Suppressor macrophage (primary cell): Measurements from ENCODE around the gene MYO1H.
"Not testable (repeated sequence)": the region's sequence is repeated elsewhere in the genome, so short reads cannot be mapped to it uniquely, and the experiment has no call there.

Source experiments
- DNase-seq, 4 experiments: peaks; one replicate each; pipeline ENCODE4 v3.0.0-alpha.2; 2020 to 2022

The MYO1H gene

DNA sequence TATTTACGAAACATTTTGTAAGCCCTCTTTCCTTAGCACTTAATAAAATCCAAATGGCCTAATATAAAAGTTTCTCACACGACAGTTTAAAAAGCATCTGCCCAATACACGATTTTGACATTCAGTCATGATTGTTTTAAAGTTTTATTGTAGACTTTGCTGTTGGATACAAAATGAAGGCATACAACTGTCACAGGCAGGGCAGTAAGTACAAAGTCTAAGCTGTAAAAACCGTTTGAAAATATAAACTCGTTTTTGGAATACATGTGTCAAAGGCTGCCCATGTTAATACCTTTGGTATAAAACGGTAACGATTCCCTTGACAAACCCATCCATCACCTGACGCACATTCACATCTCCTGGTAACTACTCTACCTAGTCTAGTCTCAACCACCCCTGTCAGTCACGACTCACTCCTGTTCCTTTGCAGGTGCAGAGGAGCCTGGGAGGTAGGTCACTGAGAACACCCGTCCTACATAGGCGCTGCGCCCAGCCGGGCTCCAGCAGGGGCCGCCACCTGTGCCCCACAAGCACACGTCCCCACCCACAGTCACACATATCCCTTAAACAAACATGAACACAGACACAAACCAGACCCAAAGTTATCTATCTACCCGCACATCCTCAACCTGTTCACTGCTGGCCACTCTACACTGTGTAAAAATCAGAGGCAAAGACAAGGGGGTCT lies 102.3 kb downstream of the MYO1H start:
- DNase-seq, result no peak

DNA sequence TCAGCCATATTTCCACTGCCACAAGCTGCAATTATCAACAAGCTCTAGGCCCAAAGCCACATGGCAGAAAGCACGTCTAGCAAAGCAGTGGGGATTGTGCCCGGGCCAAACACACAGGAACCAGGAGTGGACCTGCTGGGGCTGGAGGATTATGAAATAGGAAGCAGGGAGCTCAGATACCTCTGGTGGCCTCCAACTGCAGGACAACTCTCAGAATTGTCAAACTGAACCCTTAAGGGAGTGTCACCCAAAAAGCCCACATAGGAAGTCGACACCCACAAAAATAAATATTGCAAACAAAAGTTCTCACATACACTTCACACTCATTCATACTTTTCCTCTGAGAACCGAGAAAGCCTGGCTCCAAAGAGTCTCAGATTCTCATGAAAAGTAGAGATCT lies 103.3 kb downstream of the MYO1H start:
- no peak for DNase-seq

GRCh38 chr12:109451400-109451799 lies 103.7 kb downstream of the MYO1H start:
- no peak for DNase-seq

- no peak for DNase-seq
These were observed 104.8 kb downstream of the MYO1H start for GRCh38 chr12:109452489-109452888.

DNA sequence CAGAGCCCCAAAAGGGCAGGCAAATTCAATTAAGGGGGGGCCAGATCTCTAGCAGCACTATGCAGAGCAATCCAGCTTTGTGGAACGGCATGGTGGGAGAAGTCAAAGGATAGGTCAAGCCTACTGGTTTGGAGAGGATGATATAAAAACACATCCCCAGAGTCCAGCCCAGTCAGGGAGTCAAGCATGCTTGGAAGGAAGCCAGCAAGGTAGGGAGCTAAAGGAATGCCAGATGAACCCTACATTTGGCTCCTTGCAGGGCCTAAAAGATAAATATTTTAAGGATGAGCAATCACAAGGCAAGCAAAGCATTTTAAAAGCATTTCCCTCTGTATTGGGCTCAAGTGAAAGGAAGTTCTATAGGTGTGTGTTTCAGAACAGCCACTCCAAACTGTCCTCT lies 108.0 kb downstream of the MYO1H start:
- DNase-seq, result no peak

- DNase-seq, result no peak
These were observed 110.4 kb downstream of the MYO1H start for GRCh38 chr12:109458086-109458485.

DNA sequence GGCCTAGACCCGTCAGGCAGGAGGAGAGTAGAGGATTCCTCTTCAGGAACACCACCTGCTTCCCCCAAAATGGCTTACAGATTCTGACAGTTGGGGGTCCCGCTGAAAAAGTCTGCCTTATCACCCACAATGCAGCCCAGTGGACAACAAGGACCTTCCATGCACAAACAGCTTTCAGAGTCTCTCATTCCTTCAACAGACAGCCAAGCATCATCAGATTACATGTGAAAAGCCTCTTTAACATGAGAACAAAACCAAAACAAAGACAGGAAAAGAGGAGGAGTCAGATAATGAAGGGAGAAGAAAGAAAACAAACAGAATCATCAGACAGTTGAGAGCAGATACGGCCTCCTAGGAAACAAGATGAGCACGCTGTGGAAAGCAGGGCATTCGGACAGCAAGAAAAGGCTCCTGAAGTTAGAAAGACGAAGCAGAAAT lies 111.1 kb downstream of the MYO1H start:
- no peak for DNase-seq

DNA sequence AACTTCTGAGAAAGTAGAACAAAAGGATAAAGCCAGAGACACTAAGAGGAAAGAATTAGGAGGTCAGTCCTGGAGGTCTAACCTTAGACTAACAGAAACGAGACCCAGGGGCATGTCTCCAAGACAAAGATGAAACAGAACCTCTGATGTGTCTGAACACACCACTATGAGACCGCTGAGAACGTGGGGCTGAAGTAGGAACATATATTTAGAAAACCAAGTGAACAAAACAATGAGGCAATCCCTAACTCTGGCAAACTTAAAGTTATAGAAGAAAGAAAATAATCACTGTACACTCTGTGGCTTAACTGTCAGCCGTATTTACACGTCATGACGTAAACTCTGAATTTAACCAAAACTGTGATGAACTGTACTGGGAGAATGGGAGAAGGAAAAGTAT lies 111.5 kb downstream of the MYO1H start:
- no peak for DNase-seq

DNA sequence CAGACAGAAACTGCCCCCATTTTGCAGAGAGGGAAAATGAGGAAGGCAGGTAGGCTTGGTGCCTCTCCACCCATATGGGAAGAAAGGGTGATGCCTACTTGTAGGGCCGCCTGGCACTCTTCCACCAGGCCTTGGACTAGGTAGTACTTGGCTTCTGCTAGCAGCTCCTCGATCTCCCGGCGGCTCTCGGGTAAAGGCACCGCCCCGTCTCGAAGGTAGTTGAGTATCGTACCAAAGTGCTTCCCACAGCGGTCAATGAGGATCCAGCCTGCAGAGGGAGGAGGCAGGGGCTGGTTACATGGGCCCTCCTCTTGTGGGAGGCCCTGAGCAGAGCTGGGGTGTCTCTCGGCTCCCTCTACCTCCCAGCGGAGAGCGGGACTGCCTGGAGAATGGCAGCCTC lies 112.8 kb downstream of the MYO1H start:
- no peak for DNase-seq

GRCh38 chr12:109461049-109461845 lies 113.5 kb downstream of the MYO1H start:
- DNase-seq, result peak; percentile 85 to 94 (median 88)

DNA sequence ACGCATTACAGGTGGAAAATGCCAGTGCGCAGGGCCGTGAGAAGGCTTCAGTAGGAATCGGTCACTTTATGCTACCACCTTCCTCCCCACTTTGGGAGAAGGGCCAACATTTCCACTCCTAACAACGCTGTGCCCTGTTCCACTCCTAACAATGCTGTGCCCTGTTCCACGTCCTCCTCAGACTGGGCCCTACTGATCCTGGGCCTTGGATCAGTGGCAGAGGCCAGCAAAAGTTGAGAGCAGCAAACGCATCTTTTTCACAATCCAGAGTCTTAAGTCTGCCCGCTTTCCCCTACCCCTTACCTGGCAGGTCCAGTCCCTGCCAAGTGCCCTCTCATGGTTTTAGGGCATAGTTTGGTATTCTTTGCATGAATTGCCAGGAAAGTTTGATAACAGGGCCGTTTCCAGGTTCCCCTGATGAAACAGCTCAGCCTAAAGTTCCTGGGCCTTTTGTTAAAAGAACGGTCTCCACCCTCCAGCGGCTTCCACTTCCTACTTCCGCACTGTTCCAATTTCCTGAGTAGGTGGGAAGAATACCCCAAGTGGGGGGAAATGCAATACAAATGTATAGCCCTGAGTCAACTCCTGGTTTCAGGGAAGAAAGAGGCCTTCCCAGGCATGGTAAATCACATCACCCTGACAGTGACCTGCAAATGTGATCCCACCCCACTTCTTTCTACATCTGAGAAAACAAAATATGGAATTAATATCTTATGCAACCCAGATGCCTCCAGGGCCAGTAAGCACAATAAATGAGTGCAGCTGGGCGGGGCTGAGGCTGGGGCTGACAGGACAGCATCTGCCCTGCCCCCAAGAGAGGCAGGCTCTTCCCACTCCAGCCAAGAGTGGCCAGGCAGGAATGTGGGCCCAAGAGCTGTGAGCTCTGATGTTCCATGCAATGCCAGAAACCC lies 114.4 kb downstream of the MYO1H start:
- DNase-seq, result peak; percentile 3 to 54 (median 32)

- peak; percentile 66 to 77 (median 70) for DNase-seq
These were observed 115.4 kb downstream of the MYO1H start for GRCh38 chr12:109462868-109463692.

- no peak for DNase-seq
These were observed 116.1 kb downstream of the MYO1H start for GRCh38 chr12:109463756-109464155.

DNA sequence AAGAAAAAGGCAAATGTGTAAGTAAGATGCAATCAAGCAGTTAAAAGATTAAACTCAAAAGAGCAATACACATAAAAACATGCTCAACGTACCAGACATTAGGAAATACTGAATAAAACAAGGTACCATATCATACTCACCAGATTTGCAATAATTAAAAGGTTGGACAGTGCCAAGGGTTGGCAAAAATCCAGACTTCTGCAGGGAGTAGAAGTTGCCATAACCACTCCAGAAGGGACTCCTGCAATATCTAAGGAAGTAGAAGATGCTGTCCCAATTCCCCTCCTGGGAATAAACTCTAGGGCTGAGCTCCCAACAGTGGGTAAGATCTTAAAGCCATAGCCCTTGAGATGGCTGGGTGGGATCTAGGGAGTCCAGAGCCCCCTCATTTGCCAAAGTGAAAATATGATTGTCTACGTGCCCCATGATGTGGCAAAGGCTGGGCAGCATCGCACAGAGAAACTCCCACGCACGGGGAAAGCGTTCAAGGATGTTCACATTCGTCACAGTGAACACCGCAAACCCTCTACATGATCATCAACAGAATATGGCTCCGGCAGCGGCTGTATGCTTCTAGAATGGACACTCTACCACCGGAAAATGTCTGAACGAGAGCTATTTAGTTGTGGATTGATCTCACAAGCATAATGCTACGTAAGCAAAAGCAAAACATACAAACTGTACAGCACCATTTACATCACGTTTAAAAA lies 117.1 kb downstream of the MYO1H start:
- no peak for DNase-seq

DNA sequence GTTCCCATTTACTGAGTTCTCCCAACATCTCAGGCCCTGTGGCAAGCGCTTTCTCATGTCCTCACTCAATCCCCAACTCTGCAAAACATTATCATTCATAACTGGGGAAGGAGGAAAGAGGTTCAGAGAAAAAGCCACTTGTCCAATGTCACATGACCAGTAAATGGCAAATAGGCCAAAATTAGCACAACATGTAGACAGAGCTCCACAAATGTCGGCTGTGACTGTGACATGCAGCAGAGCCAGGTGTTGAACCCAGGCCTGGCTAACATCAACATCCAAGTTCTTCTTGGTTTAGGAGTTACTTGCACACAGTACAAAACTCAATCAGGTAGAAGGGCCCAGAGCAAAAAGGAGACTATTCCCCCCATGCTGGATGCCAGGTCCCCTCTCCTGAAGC lies 118.6 kb downstream of the MYO1H start:
- DNase-seq, result no peak

DNA sequence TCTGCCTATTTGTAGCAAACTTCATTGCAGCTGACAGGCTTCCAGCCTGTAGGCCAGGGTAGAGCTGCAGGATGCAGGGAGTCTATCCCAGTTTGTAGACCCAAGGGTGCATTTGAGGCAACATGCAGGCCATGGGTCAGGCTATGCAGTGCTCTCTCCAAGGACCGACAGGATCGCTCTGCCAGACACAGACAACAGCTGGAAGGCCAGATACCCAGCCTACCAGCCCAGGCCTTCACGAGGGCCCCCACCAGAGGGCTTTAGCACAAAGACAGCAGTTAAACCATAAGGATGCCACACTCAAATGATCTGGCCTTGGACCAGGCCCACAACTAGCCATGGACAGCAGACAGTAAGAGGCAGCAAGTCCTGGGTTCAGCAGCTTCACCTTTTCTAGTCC lies 119.1 kb downstream of the MYO1H start:
- no peak for DNase-seq

DNA sequence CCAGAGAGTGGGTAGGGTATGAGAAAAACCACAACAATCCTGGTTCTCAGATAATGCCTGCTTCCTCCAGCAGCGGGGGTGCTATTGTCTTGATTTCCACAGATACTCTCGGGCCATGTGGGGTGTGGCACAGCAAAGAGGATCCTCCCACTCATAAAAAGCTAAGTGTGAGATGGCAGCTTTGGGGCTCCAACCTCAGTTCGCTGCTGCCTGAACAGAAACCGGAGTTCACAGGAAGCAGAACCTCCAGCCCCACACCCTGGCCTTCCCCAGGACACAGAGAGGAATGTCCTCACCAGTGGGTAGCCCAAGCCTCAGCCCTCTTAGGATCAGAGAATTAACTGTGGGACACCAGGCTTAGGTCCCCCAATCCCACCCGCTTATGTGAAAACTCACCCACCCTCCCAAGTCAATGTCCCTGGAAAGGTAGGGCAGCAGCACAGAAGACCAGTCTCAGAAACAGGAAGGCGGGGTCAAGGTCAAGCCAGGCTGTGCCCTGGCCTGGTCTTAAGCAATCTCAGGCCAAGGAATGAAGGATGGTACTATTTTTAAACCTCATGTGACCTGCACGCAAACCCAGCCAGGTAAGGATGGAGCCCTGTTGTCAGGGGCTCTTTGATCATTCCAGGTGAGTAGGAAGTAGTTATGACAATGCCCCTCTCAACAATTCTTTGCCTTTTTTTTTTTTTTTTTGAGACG lies 120.4 kb downstream of the MYO1H start:
- DNase-seq, result peak; percentile 33 to 66 (median 62)

DNA sequence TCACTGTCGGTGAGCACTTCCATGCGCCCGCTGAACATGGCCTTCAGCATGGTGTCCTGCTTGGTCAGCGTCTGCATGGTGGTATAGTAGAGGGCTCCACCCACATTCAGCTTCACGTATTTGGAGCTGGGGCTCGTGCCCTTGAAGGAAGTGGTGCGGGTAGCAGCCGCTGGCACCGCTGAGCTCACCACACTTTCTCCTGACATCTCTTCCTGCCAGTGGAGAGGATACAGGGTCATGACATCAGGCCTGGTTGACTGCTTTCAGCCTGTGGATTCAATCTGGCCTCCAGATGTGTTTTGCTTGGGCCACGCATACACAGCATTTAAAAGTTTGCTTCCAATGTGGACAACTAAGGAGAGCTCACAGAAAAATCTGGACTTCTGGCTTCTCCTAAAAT lies 121.8 kb downstream of the MYO1H start:
- no peak for DNase-seq

GRCh38 chr12:109473006-109473405 lies 125.3 kb downstream of the MYO1H start:
- DNase-seq, result no peak

DNA sequence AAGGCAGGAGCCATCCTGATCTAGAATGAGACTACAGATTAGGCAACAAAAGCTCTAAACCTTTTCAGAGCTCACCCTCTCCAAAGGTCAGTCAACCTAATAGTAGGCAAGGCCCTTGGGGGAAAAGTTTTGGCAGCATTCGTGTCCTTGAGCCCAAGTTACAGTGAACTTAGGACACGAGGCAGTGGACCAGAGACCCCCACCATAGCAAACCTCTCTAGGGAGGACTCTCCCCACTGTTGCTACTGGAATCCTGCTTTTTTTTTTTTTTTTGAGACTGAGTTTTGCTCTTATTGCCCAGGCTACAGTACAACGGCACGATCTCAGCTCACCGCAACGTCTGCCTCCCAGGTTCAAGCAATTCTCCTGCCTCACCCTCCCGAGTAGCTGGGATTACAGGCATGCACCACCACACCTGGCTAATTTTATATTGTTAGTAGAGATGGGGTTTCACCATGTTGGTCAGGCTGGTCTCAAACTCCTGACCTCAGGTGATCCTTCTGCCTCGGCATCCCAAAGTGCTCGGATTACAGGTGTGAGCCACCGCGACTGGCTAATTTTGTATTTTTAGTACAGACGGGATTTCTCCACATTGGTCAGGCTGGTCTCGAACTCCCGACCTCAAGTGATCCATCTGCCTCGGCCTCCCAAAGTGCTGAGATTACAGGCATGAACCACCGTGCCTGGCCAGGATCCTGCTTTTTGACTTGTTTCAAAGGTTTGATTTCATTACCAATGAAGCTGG lies 126.0 kb downstream of the MYO1H start:
- DNase-seq, result not testable (repeated sequence)
